Measurements from ENCODE around the gene RARRES2. TPM values are rescaled to one million over a fixed set of nuclear protein-coding genes. Genes with fewer than 3 reads are reported as not detected.

RARRES2 gene
- total RNA-seq, 1 experiment from 2014 or later, result 24.8 TPM

DNA sequence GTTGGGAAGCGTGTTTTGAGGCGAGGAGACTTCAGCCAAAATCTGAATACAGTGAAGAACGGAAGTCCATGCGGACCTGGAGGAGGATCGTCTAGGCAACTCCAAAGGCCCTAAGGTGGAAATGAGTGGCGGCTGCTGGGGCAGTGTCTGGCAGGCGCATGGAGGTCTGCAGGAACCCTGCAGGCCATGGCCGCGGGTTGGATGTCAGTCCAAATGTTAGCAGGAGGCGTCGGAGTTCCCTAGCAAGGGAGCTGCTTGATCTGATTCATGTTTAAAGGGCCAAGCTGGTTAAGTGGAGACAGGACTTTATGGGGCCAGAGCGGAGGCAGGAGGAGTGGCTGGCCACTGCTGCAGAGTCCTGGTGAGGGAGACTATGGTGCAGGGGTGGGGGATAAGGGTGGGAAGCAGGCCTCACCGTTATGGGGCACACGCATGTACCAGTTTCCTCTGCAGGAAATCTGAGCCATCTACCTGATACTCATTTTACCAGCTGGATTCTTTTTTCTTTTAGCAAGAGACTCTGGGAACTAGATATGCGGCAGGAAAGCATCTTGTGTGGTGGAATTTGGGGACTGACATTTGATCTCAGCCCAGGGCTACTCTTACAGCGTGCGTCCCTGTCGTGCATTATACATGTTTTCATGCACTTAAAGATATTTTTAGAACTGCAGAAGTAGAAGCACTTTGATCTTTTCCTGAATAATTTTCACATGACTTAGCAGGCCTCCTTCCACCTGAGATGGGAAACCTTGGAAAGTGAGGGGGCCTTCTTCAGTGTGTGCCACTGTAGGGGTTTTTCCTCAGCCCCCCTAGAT lies 20.6 kb upstream of the RARRES2 start:
- DNase-seq (ENCODE audit: low read depth), result no peak

DNA sequence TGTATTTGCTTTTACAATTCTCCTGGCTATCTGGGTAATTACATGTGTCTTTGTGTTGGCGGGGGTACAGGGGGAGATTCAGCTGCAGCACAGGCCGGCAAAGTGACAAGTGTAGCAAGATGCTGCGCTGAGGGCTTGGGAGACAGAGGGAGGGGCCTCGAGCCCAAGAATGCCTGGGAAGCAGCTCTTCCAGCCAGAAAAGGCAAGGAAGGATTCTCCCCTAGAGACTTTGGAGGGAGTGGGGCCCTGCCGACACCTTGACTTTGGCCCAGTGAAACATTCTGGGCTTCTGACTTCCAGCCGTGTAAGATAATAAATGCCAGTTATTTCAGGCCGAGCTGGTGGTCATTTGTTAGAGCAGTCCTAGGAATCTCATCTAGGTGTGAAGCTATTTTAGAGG lies 20.0 kb upstream of the RARRES2 start:
- no peak for DNase-seq (ENCODE audit: low read depth)

DNA sequence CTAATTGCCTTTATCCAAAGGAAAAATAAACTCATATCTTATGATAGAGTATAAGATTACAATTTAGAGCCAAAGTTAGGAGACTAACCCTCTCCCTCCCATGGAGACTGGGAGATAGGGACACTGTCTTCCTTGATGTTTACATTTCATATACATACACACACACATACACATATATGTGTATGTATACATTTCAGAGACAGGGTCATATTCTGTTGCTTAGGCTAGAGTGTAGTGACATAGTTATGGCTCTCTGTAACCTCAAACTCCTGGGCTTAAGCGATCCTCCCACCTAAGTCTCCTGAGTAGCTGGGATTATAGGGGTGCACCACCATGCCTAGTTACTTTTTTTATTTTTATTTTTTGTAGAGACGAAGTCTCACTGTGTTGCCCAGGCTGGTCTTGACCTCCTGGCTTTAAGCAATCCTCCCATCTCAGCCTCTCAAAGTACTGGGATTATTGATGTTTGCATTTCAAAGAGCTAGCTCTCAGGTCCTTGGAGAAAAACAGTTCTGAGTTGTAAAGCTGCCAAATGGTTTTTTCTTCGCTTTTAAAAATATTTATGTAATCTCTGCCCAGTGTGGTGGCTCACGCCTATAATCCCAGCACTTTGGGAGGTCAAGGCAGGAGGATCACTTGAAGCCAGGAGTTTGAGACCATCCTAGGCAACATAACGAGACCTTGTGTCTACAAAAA lies 19.1 kb upstream of the RARRES2 start:
- DNase-seq (ENCODE audit: low read depth), result no peak

DNA sequence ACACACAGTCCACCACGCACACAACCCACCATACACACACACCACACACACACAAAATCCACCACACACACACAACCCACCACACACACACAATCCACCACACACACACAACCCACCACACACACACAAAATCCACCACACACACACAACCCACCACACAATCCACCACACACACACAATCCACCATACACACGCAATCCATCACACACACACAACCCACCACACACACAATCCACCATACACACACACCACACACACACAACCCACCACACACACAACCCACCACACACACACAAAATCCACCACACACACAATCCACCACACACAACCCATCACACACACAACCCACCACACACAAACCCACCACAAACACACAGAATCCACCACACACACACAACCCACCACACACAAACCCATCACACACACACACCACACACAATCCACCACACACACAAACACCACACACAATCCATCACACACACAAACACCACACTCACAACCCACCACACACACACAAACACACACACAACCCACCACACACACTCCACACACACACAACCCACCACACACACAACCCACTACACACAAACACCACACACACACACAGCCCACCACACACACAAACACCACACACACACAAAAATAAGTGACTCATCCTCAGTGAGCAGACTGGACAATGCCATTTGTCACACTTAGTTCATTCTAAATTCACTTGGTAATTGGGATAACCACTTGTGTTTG lies 18.4 kb upstream of the RARRES2 start:
- DNase-seq (ENCODE audit: low read depth), result no peak

DNA sequence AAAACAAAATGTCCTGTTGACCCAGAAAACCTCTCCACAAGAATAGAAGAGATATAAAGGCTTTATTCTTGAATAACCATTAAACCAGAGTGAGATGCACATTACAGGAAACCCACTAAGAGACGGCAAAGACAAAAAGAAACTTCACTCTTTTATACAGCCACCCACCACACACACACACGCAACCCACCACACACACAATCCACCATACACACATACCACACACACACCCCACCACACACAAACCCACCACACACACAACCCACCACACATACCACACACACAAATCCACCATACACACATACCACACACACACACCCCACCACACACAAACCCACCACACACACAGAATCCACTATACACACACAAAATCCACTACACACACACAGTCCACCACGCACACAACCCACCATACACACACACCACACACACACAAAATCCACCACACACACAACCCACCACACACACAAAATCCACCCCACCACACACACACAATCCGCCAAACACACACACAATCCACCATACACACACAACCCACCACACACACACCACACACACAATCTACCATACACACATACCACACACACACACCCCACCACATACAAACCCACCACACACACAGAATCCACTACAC lies 17.7 kb upstream of the RARRES2 start:
- no peak for DNase-seq (ENCODE audit: low read depth)

DNA sequence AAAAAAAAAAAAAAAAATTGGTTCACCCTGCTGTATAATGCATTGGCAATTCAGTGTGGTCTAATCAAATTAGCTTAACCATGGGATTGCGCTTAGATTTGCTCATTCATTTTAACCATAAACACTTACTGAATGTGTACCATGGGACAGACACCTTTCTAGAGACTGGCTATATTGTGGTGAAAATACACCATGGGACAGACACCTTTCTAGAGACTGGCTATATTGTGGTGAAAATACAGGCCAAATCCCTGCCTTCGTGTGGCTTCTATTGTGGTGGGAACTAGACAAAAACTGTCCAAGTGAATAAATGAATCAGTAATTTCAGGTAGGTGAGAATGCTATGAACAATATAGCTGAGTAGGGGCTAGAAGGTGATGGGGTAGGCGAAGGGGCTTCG lies 17.0 kb upstream of the RARRES2 start:
- DNase-seq (ENCODE audit: low read depth), result no peak

DNA sequence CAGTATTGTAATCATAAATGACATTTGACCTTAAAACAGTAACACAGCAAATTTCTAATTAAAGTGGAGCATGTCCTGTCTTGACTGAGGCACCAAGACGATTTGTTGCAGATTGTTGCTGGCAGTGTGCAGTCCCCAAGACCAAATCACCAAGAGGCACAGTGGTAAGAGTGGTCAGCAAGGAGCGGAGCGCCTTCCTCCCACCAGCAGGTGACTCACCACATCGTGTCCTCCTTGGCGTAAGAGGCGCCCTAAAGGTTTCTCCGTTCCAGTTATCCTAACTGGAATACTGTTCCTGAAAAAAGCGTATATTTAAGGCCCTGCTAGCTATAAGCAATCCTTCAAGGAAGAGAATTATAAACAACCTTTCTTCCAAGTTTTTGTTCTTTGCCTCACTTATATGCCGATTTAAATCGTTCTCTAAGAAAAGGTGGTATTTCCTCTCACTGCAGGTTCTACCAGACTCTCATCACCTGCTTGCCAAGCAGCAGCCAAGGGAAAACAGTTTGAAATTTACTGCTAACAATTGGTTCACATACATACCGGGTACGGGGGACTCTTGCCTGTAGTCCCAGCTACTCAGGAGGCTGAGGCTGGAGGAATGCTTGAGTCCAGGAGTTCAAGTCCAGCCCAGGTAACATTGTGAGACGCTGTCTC lies 16.5 kb upstream of the RARRES2 start:
- no peak for DNase-seq (ENCODE audit: low read depth)

DNA sequence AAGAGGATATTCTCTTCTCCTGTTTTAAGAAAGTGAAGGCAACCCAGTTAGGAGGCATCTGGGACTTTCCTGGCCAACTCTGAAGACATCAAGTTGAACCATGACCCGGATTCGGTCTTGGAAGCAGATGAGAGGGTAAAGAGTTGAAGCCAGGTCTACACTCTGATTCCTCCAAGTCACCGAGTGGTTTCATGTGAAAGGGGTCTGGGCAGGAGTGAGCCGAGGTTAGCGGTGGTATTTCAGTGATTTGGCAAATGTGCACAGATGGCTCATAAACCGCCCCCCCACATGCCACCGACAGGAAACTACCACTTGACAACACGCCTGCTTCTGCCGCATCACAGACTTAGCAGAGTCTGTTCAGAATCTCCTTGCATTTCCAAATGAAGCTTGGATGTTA lies 15.8 kb upstream of the RARRES2 start:
- DNase-seq (ENCODE audit: low read depth), result no peak

DNA sequence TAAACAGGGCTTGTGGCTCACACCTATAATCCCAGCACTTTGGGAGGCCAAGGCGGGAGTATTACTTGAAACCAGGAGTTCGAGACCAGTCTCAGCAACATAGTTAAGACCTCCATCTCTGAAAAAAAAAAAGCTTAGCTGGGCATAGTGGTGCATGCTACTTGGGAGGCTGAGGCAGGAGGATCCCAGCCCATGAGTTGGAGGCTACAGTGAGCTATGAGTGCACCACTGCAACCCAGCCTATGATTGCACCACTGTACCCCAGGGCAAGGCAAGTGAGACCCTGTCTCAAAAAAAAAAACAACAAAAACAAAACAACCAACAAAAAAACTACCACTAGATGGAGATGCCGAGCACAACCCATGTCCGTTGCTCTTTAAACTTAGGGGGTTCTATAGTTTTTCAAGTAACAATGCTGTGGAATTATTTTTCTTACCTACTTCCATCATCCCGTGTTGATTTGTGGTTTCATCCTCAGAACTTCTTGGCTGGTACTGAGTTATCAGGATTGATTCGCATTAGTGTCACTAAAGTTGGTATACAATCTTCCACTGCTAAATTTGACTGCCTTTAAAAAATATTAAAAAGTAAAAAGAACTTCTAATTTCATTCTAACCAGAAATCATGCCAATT lies 15.0 kb upstream of the RARRES2 start:
- DNase-seq (ENCODE audit: low read depth), result peak; percentile 63

DNA sequence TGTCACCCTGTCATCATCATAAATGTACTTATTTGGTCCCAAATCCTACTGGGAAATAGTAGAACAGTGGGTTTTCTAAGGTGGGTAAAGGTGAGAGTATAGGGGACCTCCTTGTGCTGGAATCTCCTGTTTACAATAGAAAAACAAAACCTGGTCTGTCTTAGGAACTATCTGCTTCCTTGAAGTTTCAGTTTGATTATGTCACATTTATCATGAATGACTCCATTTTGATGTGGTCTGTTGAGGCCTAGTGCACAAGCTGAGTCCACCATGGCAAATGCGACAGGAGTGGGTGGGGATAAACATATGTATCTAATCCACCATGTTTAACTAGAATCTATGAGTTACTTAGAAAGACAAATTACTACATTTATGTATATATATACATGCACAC lies 14.2 kb upstream of the RARRES2 start:
- DNase-seq (ENCODE audit: low read depth), result no peak

DNA sequence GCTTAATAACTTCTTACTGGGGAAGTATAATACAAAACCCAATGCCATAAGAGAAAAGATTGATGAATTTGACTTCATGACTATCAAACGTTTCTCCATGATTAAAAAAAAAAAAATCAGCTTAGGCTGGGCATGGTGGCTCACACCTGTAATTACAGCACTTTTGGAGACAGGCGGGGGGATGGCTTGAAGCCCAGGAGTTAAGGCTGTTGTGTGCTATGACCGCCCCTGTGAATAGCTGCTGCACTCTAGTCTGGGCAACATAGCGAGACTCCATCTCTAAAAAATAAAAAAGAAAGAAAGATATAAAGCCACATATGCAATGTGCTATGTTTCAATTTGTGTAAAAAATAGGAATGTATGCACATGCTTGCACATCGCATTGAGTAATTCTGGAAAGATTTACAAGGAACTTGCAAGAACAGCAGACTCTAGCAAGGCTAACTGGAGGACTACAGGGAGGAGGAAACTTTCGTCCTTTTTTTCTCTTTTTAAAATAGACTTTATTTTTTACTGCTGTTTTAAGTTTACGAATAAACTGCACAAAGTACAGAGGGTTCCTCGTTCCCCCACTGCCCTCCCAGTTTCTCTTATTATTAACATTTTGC lies 10.3 kb upstream of the RARRES2 start:
- DNase-seq (ENCODE audit: low read depth), result no peak

DNA sequence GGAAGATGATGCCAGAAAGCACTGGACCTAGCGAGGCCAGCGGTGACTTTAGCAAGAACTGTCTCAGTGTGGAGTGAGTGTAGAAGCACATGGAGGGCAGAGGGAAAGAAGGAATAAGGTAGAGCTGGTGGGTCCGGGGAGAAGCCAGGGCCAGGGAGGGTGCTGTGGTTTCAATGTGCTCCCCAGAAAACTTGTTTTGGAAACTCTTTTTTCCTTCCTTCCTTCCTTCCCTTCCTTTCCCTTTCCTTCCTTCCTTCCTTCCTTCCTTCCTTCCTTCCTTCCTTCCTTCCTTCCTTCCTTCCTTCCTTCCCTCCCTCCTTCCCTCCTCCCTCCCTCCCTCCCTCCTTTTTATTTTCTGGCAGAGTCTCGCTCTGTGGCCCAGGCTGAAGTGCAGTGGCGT lies 5.5 kb upstream of the RARRES2 start:
- DNase-seq (ENCODE audit: low read depth), result no peak

DNA sequence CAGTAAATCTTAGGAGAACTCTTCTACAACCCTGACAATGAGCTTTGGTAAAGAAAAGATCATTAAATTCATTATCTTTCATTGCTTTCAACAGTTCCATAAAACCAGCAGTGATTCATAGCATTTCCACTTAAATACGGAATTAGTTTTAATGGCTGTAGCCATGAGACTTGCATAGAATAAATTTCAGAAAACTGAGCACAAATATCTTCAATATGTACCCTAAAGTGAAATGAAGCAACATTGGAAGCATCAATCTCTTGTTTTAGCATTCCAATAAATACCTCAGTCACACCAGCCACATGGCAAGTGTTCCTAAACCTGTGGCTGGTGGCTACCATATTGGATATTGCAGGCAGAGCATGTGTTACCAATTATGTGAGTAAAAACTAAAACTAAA lies 3.6 kb upstream of the RARRES2 start:
- DNase-seq (ENCODE audit: low read depth), result no peak

DNA sequence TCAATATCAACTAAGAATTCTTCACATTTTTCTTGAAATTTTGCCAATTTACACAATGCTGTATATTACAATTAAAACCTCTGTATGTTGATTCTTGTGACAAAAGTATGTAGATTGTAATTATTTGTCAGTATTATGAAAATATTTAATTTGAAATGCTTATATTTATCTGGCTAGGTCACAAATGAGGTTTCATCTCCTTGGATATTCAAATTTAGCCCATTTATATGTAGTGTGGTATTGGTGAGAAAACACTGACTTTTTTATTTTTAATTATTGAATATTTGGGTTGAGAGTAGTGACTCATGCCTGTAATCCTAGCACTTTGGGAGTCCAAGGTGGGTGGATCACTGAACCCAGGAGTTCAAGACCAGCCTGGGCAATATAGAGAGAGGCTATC lies 2.9 kb upstream of the RARRES2 start:
- no peak for DNase-seq (ENCODE audit: low read depth)

DNA sequence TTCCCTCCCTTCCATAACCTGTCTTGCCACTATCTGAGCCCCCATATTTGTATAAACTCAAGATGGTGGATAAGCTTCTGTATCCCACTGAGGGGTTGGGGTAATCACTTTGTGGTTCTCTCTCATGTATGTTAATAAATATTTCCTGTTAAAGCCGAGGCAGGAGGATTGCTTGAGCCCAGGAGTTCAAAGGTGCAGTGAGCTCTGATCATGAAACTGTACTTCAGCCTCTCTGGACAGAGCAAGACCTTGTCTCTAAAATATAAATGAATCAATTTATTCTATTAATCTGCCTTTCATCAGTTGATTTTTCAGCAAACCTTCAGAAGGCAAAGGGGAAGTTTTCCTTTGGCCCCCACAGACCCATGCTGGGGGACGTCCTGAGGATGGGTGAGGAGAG lies 1.8 kb upstream of the RARRES2 start:
- DNase-seq (ENCODE audit: low read depth), result no peak

DNA sequence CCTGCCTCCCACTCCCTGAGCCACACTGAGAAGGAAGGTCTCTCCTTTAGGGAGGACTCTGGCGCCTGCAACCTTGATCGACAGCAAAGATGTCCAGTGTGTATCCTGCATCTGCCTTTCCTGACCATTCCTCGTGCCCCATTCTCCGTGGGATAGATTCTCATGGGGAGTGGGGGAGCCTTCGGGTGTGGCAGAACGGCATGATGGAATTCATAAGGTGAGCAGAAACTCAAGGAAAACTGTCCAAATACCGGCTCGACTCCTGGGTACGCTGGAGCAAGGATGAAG lies 636 bp upstream of the RARRES2 start:
- no peak for DNase-seq (ENCODE audit: low read depth)

DNA sequence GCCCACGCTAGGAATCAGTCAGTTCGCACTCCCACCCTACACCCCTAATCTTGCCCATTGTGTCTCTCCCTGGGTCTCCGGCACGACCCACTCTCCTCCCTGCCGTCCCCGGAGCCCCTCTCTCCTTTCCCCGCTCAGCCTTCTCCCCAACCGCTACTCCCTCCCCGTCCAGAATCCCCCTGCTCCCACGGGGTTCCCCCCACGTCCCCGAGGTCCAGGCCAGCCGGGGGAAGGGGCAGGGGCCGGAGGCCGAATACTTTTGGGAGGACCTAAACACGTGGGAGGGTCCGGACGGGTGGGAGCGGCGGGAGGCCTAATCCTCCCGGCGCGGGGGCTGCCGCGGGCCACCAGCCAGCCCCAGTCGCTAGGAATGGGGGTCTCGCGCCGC lies 560 bp downstream of the RARRES2 start:
- no peak for DNase-seq (ENCODE audit: low read depth)

DNA sequence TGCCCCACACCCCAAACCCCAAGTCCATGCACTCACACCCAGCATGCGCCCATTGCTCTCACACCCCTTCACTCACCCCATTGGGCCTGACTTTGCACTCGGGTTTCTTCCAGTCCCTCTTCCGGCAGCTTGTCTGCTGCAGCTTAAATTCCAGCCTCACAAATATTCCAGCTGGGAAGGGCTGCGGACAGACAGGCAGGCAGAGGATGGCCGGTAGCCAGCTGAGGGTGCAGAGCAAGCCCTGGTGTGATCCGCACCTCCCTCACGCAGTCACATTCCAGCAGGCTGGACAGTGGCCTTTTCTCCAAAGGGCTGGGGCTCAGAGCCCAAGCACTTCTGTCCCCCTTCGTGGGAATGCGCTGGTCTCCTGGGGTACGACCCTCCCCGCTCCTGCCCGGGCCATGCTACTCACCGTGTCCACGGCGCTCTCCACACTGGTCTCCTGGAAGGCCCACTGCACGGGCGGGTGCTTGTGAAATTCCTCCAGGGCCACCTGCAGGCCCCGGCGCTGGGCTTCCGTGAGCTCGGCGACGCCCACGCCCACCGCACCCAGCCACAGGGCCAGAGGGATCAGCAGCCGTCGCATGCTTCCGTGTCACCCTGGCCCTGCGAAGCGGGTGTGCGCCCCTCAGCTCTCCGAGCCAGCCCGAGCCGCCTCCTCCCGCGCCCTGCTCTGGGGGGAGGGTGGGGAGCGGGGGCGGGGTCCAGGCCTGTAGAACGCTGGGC lies 1.2 kb downstream of the RARRES2 start:
- DNase-seq (ENCODE audit: low read depth), result peak; percentile 79

DNA sequence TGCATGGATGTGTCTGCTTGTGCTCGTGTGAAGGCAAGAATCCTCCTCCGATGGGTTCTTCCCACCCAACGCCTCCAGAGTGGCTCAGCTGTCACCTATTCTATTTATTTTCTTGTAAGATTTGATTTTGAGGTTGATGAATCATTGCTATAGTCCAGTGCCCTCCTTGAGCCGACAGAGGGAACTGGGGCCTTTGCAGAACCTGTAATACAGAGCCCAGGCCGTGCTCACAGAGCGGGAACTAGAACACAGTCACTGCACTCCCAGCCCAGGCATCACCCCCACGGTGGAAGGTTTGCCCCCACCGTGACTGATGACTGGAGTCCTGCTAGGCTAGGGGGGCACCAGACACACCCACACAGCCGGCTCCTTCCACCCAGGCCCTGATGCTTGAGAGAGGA lies 2.0 kb downstream of the RARRES2 start:
- DNase-seq (ENCODE audit: low read depth), result peak; percentile 80

DNA sequence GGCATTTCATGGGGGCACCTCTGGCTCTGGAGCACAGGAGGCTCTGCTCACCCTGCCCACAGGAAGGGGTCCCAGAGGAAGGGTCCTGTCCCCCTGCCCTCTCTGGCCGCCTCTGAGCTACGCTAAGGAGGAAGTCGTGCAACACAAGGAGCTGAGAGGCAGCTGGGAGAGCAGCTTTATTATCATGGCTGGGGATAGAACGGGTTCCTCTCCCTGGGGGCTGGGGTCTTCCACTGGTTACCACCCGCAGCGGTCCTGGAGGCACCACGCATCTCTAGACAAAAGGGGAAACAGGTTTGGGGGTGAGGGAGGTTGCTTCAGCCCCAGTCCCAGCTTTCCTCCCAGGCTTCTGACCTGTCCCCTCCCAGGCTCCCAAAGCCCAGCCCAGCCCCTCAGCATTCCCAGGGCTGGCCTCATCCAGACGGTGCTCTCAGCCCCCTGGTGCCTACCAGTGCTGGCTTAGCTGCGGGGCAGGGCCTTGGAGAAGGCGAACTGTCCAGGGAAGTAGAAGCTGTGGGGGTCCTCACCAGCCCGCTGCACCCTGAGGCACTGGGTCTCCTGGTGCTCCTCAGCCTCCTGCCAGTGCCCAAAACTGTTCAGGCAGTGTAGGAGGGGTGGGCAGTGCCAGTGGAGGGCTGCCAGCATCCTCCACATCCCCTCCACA lies 3.1 kb downstream of the RARRES2 start:
- no peak for DNase-seq (ENCODE audit: low read depth)

Measured in LHCN-M2 (cell line).